GM12872 (cell line): ENCODE results near the gene TNFRSF11A.

Source experiments
- CTCF ChIP-seq: IDR thresholded peaks from 3 replicates; pipeline ENCODE4 v1.5.1; 2011; ENCODE audit warnings: low read depth, mild to moderate bottlenecking, low read length, moderate library complexity; ENCODE audit not compliant: insufficient read depth

TNFRSF11A gene

GRCh38 chr18:62325806-62326645 is 916 bp downstream of the TNFRSF11A start:
- TF ChIP-seq CTCF: no peak

GRCh38 chr18:62326646-62327348 is 1.7 kb downstream of the TNFRSF11A start:
- TF ChIP-seq CTCF: no peak

GRCh38 chr18:62327977-62328376 is 2.9 kb downstream of the TNFRSF11A start:
- TF ChIP-seq CTCF: no peak

GRCh38 chr18:62328586-62329525 is 3.7 kb downstream of the TNFRSF11A start:
- no peak for TF ChIP-seq CTCF

GRCh38 chr18:62329691-62330454 is 4.8 kb downstream of the TNFRSF11A start:
- no peak for TF ChIP-seq CTCF

- TF ChIP-seq CTCF: no peak
These were observed 5.5 kb downstream of the TNFRSF11A start for GRCh38 chr18:62330650-62331049.
